SK-N-DZ (cell line): ENCODE results near the gene GALNT17.
A peak's percentile ranks its signal among the peaks of the same experiment; 100 is the strongest.

Experiments
- DNase-seq: peaks from one replicate; pipeline ENCODE4 v3.0.0-alpha.2; 2015; ENCODE audit warnings: low spot score

The GALNT17 gene

GRCh38 chr7:71682841-71683781, 551.2 kb downstream of the GALNT17 start:
- DNase-seq: peak; percentile 44

- DNase-seq: no peak
Measured at GRCh38 chr7:71687286-71687685, 555.3 kb downstream of the GALNT17 start.

GRCh38 chr7:71687831-71688599, 556.1 kb downstream of the GALNT17 start:
- DNase-seq: no peak

GRCh38 chr7:71691538-71691937, 559.6 kb downstream of the GALNT17 start:
- no peak for DNase-seq

GRCh38 chr7:71694665-71695064, 562.7 kb downstream of the GALNT17 start:
- no peak for DNase-seq

GRCh38 chr7:71695186-71695585, 563.2 kb downstream of the GALNT17 start:
- DNase-seq: no peak

GRCh38 chr7:71696511-71696910, 564.6 kb downstream of the GALNT17 start:
- DNase-seq: no peak

- DNase-seq: no peak
Measured at GRCh38 chr7:71697400-71697799, 565.5 kb downstream of the GALNT17 start.

- DNase-seq: no peak
Measured at GRCh38 chr7:71705217-71705616, 573.3 kb downstream of the GALNT17 start.

- no peak for DNase-seq
Measured at GRCh38 chr7:71705901-71706596, 574.1 kb downstream of the GALNT17 start.

GRCh38 chr7:71706597-71706975, 574.6 kb downstream of the GALNT17 start:
- no peak for DNase-seq

- no peak for DNase-seq
Measured at GRCh38 chr7:71707041-71707440, 575.1 kb downstream of the GALNT17 start.

- no peak for DNase-seq
Measured at GRCh38 chr7:71708710-71709109, 576.8 kb downstream of the GALNT17 start.

GRCh38 chr7:71710442-71710841, 578.5 kb downstream of the GALNT17 start:
- no peak for DNase-seq

GRCh38 chr7:71712653-71713180, 580.8 kb downstream of the GALNT17 start:
- DNase-seq: no peak

GRCh38 chr7:71716690-71717089, 584.7 kb downstream of the GALNT17 start:
- DNase-seq: no peak

- no peak for DNase-seq
Measured at GRCh38 chr7:71718563-71718962, 586.6 kb downstream of the GALNT17 start.

- no peak for DNase-seq
Measured at GRCh38 chr7:71721742-71722141, 589.8 kb downstream of the GALNT17 start.

GRCh38 chr7:71723859-71724258, 591.9 kb downstream of the GALNT17 start:
- DNase-seq: no peak

- DNase-seq: no peak
Measured at GRCh38 chr7:71727347-71727746, 595.4 kb downstream of the GALNT17 start.

- no peak for DNase-seq
Measured at GRCh38 chr7:71731740-71732139, 599.8 kb downstream of the GALNT17 start.
